Activated naive CD4-positive, alpha-beta T cell treated with anti-CD3 and anti-CD28 coated beads, Interleukin-2, amount 10 ng/mL, durations not matched to agents 7 days and 5 days (primary cell): Measurements from ENCODE around the gene SAMD4B.
A peak's percentile ranks its signal among the peaks of the same experiment; 100 is the strongest.
"Not testable (repeated sequence)": the region's sequence is repeated elsewhere in the genome, so short reads cannot be mapped to it uniquely, and the experiment has no call there.

Experiments used
- CTCF ChIA-PET: fragments of 350-600 bp; sonication (Branson Sonifier 250); formaldehyde crosslinking; loops from one replicate; lab custom pipeline; 2021; ENCODE audit warnings: antibody characterized with exemption; lab: Charles Lee
- DNase-seq: peaks from one replicate; pipeline ENCODE4 v3.0.0-alpha.2; 2020
- H3K27ac Mint-ChIP-seq: one replicate; pipeline ENCODE4 v1.8.0; 2021; ENCODE audit warnings: mild to moderate bottlenecking, moderate library complexity, mixed read lengths
- H3K27me3 Mint-ChIP-seq: one replicate; pipeline ENCODE4 v1.8.0; 2021; ENCODE audit warnings: mild to moderate bottlenecking, mixed read lengths
- H3K36me3 Mint-ChIP-seq: one replicate; pipeline ENCODE4 v1.8.0; 2021; ENCODE audit warnings: mixed read lengths
- H3K4me1 Mint-ChIP-seq: one replicate; pipeline ENCODE4 v1.8.0; 2021; ENCODE audit warnings: mixed read lengths
- H3K4me3 Mint-ChIP-seq: one replicate; pipeline ENCODE4 v1.8.0; 2021; ENCODE audit warnings: mild to moderate bottlenecking, moderate library complexity, mixed read lengths
- H3K9me3 Mint-ChIP-seq: one replicate; pipeline ENCODE4 v1.8.0; 2021; ENCODE audit warnings: mixed read lengths

Gene SAMD4B

DNA sequence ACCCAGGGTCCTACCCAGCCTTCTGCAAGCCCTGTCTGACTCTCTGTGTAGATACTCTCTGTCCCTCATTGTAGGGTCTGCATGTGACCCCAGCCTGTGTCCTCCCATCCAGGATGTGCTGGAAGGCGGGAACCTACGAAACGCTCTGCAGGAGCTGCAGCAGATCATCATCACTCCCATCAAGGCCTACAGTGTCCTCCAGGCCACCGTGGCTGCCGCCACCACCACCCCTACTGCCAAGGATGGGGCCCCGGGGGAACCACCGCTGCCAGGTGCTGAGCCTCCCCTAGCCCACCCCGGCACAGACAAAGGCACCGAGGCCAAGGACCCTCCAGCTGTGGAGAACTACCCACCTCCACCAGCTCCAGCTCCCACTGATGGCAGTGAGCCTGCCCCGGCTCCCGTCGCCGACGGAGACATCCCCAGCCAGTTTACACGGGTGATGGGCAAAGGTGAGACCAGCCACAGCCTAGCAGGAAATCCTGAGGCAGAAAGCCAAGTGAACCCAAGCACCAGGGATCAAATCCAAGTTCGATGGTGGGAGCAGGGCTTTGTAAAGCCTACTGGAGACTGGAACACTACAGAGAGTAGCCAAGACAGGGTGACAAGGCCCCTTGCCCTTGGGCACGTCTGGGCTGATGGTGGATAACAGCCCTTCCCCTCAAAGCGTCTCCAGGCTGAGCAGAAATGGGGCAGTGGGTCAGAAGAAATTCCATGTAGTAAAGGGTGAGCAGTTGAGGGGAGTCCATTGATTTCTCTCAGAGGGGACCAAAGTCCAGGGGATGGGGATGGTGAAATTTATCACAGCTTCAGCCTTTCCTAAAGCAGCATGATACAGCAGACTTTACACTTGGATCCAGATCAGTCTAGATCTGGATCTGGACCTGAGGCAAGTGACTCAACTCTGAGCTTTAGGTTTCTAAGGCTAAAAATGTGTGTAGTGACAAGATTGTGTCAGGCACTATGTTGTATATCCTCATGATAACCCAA, 35.4 kb downstream of the SAMD4B start:
- no peak for DNase-seq
- CTCF ChIA-PET = interaction anchor here (0.6 kb wide), 1 partner anchor 50 kb away, joined by 3 read pairs; no protein-coding TSS in a partner anchor
- Mint-ChIP-seq H3K4me3 (no peak overlapping the region), H3K9me3 (no peaks in the 10 kb centered on the region), H3K27ac (peak overlapping the region; percentile 28), H3K36me3 (peaks cover 30% of the 10 kb centered on the region), H3K4me1 (no peaks in the 10 kb centered on the region), H3K27me3 (no peaks in the 10 kb centered on the region)

DNA sequence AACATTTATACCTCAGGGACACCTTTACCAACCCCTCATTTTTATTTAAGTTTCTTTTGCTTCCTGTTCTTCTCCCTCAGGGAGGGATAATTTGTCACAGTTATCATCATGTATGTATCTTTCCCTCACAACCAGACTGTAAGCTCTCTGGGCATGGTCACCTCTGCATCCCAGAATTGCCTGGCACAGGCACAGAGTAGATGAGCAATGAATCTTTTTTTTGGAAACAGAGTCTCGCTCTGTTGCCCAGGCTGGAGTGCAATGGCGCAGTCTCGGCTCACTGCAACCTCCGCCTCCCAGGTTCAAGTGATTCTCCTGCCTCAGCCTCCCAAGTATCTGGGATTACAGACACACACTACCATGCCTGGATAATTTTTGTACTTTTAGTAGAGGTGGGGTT, 37.1 kb downstream of the SAMD4B start:
- DNase-seq, H3K27me3 Mint-ChIP-seq, H3K4me1 Mint-ChIP-seq, H3K4me3 Mint-ChIP-seq, H3K9me3 Mint-ChIP-seq, CTCF ChIA-PET, H3K27ac Mint-ChIP-seq: not testable (repeated sequence)
- peaks cover 39% of the 10 kb centered on the region for H3K36me3 Mint-ChIP-seq

DNA sequence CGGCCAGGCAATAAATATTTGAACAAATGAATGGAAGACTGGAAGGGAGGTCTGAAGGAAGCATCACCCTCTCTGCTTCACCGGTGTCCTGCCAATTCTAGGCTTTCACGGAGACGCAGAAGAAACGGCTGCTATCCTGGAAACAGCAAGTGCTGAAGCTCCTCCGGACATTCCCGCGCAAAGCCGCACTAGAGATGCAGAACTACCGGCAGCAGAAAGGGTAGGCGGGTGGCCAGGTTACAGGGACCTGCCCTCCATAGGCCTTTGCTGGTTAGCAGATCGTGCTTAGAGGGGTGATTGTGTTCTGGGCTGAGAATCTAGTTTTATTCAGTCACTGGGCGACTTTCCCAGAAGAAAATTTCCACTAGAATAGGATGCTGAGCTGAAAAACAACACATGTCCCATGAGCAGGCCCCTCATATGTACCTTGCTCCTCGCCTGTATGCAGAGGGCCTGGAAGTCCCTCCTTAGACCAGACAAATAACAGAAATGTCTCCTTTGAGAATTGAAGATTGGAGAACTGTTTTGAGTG, 37.7 kb downstream of the SAMD4B start:
- no peaks in the 10 kb centered on the region for H3K27me3 Mint-ChIP-seq
- CTCF ChIA-PET = no interaction called here
- peaks cover 40% of the 10 kb centered on the region for H3K36me3 Mint-ChIP-seq
- DNase-seq = no peak
- no peak overlapping the region for H3K27ac Mint-ChIP-seq
- no peaks in the 10 kb centered on the region for H3K9me3 Mint-ChIP-seq
- H3K4me1 Mint-ChIP-seq = no peaks in the 10 kb centered on the region
- no peak overlapping the region for H3K4me3 Mint-ChIP-seq

DNA sequence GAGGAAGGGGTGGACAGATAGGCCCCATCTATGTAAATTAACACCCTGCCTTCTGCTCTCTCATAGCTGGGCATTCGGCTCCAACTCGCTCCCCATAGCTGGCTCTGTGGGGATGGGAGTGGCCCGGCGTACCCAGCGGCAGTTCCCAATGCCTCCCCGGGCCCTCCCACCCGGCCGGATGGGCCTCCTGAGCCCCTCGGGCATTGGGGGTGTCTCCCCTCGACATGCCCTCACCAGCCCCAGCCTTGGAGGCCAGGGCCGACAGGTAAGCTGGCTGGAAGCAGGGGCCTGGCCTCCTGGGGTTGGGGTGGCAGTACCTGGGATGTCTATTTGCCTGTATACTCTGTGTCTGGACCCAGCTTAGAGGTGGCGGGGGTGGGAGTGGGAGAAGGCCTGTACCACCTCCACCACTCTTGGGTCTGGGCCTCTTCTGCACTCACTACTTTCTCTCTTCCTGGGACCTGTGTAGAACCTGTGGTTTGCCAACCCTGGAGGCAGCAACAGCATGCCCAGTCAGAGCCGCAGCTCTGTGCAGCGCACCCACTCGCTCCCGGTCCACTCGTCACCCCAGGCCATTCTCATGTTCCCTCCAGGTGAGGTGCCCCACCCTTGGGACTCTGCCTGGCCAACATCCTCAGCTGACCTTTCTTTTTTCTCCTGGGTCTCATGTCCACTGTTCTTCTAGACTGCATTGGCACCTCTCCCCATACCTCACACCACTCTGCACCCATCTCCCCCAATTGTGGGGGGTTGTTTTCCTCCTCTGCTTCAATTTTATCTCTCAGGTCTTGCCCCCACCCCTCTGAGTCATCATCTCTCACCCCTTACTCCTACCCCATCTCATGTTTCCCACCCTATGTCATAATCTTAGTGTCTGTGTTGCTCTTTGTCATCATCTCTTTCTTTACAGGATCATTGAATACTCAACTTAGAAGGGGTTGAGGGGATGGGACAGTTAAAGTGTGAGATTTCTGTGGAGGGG, 38.6 kb downstream of the SAMD4B start:
- Mint-ChIP-seq H3K4me1 (no peaks in the 10 kb centered on the region), H3K9me3 (no peaks in the 10 kb centered on the region), H3K27me3 (no peaks in the 10 kb centered on the region), H3K4me3 (no peak overlapping the region), H3K27ac (peak overlapping the region; percentile 11), H3K36me3 (peaks cover 47% of the 10 kb centered on the region)
- CTCF ChIA-PET = no interaction called here
- no peak for DNase-seq

DNA sequence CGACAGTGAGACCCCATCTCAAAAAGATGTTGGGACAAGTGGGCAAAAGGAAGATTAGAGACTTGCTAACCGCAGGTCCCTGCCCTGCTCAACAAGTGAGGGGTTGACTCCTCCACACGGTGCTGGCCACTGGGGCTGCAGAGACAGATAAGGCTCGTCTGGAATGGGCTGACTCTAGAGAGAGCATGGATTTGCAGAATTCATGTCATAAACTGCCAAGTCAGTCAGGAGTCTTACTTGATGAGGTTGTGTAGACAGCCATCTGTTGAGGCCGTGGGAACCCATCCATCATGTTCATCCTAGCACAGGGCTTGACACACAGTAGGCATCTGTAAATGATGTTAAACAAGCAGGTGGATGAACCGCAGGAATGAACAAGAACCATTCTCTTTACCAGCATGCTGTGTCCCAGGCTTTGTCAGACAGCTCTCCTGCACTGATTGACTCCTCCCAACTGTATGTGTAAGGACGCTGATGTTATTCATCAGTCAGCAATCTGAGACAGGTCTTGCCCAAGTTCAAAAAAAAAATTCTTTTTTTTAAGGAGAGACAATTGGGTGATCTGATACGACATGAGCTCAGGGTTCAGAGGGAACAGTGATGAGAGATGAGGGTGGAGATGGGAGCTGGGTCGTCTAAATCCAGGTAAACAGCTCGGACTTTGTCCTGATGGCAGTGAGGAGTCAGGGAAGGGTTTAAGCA, 39.8 kb downstream of the SAMD4B start:
- Mint-ChIP-seq H3K4me1 (no peaks in the 10 kb centered on the region), H3K4me3 (no peak overlapping the region), H3K9me3 (no peaks in the 10 kb centered on the region), H3K27ac (peak overlapping the region; percentile 82), H3K27me3 (no peaks in the 10 kb centered on the region), H3K36me3 (peaks cover 57% of the 10 kb centered on the region)
- DNase-seq = no peak
- CTCF ChIA-PET = no interaction called here

DNA sequence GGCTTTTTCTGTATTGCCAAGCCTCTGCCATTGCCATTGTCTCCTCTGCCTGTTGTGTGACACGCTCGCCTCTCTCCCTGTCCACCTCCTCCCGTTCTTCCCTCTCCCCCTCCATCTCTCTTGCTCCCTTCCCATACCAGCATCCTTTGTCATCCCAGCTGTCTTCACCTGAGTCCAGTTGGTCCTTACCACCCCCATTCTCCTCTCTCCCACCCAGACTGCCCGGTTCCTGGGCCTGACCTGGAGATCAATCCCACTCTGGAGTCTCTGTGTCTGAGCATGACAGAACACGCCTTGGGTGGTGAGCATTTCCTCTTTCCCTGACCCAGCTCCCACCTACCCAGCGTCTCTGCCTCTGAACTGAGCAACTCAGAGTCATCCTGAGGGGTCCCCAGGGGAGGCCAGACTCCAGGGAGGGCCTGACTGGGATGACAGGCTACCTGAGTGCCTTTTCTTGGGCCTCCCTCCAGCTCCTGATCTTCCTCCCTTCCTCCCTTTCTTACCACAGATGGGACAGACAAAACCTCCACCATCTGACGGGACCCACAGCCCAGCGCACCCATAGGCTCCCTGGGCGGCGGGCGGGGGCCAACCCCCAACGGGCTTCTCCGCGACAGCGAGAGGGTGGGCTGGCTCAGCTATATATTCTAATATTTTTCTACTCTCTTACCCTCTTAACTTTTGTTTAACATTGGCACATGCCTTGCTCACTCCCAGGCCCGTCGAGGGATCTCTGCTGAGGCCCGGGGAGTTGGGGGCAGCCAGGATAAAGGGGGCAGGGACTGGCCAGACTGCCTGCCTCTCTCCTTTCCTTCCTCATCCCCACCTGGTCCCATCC, 41.0 kb downstream of the SAMD4B start:
- no peak for DNase-seq
- H3K4me1 Mint-ChIP-seq = no peaks in the 10 kb centered on the region
- H3K9me3 Mint-ChIP-seq = no peaks in the 10 kb centered on the region
- peaks cover 53% of the 10 kb centered on the region for H3K36me3 Mint-ChIP-seq
- H3K27ac Mint-ChIP-seq = peak overlapping the region; percentile 52
- H3K4me3 Mint-ChIP-seq = no peak overlapping the region
- CTCF ChIA-PET = no interaction called here
- H3K27me3 Mint-ChIP-seq = no peaks in the 10 kb centered on the region

DNA sequence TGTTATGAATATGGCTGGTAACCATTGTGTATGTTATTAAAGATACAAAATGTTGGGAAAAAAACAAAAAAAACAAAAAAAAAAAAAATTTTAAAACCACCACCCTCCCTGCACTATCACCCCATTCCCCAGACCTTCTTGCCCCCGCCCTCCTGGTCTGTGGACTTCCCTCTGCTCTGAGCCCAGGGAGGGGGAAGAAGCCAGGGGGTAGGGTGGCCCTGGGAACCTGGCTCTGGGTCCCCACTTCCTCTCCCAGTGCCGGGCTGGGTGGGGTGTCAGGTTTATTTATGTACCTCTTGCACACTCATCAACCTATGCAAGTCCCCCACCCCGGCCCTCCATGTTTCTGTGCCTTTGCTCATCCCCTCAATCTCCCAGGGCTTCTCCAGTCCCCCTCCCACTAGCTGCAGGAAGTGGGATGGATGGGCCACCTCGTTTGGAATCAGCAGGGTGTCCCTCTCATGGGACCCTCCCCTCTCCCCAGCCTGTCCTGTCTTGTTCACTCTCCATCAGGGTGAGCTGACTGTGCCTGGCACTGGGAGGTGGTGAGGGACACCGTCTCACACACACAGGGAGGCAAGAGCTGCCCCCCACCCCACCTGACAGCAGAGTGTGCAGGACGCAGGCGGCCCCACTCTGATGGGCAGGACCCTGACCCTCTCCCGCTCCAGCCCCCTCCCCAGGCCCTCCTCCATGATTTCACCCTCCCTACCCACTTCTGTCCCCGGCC, 42.8 kb downstream of the SAMD4B start:
- no peak for DNase-seq
- Mint-ChIP-seq H3K4me3 (no peak overlapping the region), H3K9me3 (no peaks in the 10 kb centered on the region), H3K4me1 (peaks cover 6% of the 10 kb centered on the region), H3K27ac (no peak overlapping the region), H3K36me3 (peaks cover 59% of the 10 kb centered on the region), H3K27me3 (no peaks in the 10 kb centered on the region)
- CTCF ChIA-PET = no interaction called here

DNA sequence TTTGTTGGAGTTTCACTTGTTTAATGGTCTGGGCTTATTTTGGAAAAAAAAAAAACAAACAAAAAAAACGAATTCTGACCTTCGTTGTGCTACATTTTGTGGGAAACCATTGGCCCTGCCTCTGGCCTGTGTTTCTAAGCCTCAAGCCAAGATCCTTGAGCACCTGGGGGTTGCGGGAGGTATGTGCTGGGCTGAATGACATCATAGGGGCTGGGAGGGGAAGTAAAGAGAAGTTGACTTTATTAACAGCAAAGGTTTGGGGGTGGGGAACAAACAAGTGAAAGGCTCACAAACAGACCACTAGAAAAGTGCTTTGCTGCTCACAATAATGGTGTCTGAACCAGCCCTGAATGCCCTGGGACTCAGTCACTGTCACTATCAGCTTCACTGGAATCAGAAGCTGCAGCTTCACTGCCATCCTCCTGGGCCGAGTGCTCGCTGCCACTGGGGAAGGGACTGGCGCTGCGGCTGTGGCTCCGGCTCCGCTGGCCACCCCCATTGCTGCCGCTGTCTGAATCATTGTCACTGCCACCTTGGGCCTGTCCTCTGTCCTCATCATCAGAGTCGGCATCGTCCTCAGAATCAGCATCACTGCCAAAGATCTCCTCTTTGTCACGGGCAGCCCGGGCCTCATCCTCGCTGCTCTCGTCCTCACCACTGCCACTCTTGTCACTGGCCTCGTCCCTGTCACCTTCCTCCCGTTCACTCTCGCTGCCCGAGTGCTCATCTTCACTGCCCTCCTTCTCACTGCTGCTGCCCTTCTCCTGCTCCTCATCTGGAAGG, 43.6 kb downstream of the SAMD4B start:
- no peaks in the 10 kb centered on the region for H3K9me3 Mint-ChIP-seq
- peaks cover 10% of the 10 kb centered on the region for H3K4me1 Mint-ChIP-seq
- CTCF ChIA-PET = no interaction called here
- H3K27me3 Mint-ChIP-seq = no peaks in the 10 kb centered on the region
- H3K4me3 Mint-ChIP-seq = no peak overlapping the region
- no peak for DNase-seq
- H3K27ac Mint-ChIP-seq = peak overlapping the region; percentile 30
- H3K36me3 Mint-ChIP-seq = peaks cover 60% of the 10 kb centered on the region

DNA sequence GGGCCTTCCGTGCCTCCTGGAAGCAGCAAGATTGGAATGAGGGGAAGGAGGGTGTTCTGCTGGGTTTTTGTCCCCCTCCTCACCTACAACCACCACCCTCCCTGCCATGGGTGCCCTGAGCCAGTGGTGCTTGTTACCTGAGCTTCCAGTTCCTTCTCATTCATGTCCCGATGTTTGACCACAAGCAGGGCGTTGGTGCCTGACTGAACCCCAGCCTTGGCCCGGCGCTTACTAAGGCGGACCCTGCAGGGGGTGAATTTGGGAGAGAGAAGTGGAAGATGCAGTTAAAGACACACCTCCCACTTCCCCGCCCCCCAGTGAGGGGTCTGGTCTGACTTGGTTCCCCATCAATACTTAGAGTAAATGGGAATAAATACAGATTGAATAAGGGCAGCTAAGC, 44.3 kb downstream of the SAMD4B start:
- H3K27ac Mint-ChIP-seq = no peak overlapping the region
- H3K4me1 Mint-ChIP-seq = peaks cover 15% of the 10 kb centered on the region
- CTCF ChIA-PET = no interaction called here
- no peaks in the 10 kb centered on the region for H3K27me3 Mint-ChIP-seq
- DNase-seq = no peak
- H3K36me3 Mint-ChIP-seq = peaks cover 57% of the 10 kb centered on the region
- no peak overlapping the region for H3K4me3 Mint-ChIP-seq
- H3K9me3 Mint-ChIP-seq = no peaks in the 10 kb centered on the region

DNA sequence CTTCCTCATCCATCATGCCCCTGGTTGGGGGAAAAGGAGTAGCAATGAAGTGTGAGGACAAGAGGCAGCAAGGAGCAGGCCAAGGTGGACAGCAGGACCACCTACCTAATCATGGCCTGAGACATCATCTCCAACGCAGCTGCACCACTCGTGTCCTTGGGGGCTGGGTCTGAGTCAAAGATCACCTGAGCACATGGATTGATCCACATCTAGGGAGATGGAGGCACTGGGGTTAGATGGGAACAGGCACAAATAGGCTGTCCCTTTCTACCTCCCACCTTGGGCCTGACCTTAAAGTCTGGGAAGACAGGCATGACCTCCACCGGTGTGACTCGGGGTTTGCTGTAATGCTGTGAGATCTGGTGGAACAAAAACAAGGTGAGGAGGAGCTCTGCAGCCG, 46.4 kb downstream of the SAMD4B start:
- DNase-seq = no peak
- Mint-ChIP-seq H3K27me3 (no peaks in the 10 kb centered on the region), H3K4me3 (no peak overlapping the region), H3K36me3 (peaks cover 56% of the 10 kb centered on the region), H3K4me1 (peaks cover 30% of the 10 kb centered on the region), H3K9me3 (no peaks in the 10 kb centered on the region), H3K27ac (no peak overlapping the region)
- CTCF ChIA-PET = no interaction called here

DNA sequence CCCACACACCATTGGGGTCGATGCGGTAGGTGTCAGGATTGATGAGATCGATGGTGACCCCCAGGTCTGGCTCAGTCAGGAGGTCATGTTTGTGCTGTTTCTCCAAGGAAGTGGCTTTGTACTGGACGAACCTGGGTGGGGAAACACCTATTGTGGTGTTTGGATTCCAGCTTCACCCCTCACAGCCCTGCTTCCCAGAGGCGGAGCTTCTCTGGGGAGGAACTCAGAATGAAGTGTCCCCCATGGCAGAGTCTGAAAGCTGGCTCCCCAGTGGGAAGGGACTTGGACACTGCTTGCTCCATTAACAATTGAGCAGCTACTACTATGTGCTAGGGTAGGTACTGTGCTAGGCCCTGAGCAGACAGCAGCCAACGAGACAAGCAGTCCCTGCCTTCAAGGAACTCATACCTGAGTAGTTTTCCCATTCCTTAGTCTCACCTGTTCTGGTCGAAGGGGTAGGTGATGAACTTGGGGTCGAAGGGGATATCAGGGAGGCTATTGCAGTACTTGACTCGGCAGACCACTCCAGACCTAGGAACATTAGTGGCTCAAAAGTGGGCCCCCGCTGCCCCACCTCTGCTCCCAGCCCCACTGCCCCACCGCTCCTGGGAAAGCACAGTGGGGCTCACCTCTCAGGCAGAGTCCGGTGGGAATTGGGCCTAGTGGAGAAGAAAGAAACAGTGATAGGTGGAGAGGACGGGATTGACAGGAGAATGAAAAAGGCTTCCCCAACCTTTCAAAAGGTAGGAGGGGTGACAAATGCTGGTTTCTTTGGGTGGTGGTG, 47.6 kb downstream of the SAMD4B start:
- Mint-ChIP-seq H3K27me3 (no peaks in the 10 kb centered on the region), H3K4me1 (peaks cover 33% of the 10 kb centered on the region), H3K4me3 (peak overlapping the region; percentile 94), H3K9me3 (no peaks in the 10 kb centered on the region), H3K27ac (peak overlapping the region; percentile 99), H3K36me3 (peaks cover 57% of the 10 kb centered on the region)
- CTCF ChIA-PET = no interaction called here
- no peak for DNase-seq
